Measurements from ENCODE around the gene QRSL1.

DNA sequence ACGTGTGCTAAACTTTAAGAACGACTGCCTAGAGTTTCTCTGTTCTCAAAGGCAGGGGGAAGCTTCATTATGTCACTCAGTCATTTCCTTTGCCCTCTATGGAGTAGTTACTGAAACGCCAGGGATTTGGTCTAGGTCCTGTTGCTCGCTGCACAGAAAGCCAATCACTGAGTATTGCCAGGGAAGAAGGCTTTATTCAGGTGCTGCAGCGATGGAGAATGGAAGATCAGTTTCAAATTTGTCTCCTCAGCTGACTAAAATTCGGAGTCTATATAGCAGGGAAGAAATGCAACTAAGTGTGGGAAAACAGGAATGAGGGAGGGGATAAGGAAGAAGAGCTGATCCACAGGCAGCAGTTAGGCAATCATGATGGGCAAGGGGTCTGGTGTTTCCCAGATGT is 75.8 kb downstream of the QRSL1 start:
- TF ChIP-seq CTCF (IDR thresholded peaks at IDR 0.05) (no peak), POLR2A (IDR thresholded peaks at IDR 0.05) (no peak)

Data from upper lobe of left lung (tissue), 4 donors.